GM21529 (cell line): ENCODE data around the gene KCNT1.

Source experiments
- ATAC-seq: cut with Tn5 transposase; IDR thresholded peaks from one replicate; pipeline ENCODE4 v1.9.1; 2021; ENCODE audit not compliant: unreplicated experiment

KCNT1 gene

DNA sequence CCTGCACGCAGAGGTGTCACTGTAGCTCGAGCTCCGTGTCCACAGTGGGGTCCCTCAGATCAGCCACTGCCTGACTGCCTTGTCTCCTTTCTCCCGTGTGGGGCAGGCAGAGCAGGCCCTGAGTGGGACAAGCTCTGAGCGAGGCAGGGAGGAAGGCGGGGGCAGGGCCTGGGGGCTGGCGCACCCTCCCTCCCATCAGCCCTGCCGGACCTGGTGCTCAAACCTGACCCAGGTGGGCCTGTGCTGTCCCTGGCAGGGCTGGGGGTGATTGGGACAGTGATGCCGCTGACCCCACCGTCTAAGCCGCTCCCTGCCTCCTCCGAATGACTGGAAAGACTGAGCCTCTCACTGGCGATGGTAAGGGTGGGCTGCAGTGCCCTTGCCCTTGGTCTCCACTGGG lies 60.9 kb downstream of the KCNT1 start:
- no peak for ATAC-seq

- no peak for ATAC-seq
Measured at GRCh38 chr9:135763716-135764446, 61.9 kb downstream of the KCNT1 start.

- ATAC-seq, result no peak
Measured at GRCh38 chr9:135764731-135765130, 62.7 kb downstream of the KCNT1 start.

- no peak for ATAC-seq
Measured at GRCh38 chr9:135765416-135765815, 63.4 kb downstream of the KCNT1 start.

GRCh38 chr9:135766251-135766650 lies 64.3 kb downstream of the KCNT1 start:
- ATAC-seq, result no peak

DNA sequence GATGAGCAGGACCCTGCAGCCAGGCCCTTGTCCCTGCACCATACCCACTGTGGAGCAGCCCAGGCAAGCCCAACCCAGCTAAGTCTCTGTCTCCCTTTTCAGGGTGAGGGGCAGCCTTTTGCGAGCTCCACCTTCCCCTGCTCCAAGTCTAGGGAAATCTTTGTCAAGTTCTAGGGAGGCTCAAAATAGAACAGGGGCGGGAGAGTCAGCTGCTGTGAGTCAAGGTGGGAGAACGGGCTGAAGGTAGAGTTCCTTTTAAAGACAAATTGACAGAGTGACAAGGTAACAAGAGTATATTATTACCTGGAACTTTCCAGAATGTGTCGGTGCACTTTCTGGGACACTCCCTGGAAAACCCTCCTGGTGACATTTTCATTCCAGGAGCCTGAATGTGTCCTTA lies 64.7 kb downstream of the KCNT1 start:
- no peak for ATAC-seq

GRCh38 chr9:135768516-135769218 lies 66.7 kb downstream of the KCNT1 start:
- no peak for ATAC-seq

DNA sequence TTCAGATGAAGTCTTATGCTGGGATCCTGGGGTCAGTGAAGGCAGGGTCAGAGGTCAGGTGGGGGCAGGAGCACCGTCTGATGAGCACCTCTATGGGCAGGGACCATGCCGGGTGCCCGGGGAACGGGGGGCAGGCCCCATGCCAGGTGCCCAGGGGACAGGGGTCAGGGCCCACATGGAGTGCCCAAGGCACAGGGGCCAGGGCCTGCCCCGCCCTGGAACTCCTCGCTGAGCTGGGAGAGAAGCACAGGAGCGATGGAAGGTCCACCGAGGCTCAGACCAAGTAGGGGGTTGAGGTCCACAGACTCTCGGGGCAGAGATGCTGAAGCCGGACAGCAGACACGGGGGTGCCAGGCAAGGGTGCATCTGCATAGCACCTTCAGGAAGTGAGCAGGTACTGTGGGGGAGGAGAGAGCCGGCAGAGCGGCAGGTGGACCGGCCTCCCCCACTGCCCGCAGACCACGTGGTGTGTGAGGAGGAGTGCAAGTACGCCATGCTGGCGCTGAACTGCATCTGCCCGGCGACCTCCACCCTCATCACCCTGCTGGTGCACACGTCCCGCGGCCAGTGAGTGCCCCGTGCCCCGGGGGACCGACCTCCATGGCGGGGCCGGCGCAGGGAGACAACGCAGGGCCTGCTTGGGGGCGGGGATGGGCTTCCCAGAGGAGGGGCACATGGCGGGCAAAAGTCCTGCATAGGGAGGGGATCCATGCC lies 67.7 kb downstream of the KCNT1 start:
- ATAC-seq, result no peak

DNA sequence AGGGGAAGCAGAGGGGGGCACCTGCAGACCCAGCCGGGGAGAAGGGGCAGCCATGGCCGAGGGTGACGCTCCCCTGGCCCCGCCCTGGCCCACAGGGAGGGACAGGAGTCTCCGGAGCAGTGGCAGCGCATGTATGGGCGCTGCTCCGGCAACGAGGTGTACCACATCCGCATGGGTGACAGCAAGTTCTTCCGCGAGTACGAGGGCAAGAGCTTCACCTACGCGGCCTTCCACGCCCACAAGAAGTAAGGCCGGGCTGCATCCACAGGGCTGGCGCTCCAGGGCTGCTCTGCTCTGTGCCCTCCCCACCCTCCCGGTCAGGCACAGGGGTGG lies 68.2 kb downstream of the KCNT1 start:
- ATAC-seq, result no peak

DNA sequence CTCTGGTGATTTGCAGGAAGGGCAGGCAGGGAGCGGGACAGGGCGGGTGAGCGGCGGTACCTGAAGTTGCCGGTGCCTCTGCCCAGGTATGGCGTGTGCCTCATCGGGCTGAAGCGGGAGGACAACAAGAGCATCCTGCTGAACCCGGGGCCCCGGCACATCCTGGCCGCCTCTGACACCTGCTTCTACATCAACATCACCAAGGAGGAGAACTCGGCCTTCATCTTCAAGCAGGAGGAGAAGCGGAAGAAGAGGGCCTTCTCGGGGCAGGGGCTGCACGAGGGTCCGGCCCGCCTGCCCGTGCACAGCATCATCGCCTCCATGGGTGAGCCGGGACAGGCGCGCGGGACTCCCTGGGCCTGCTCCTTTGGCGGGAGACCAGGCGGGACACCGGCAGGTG lies 68.8 kb downstream of the KCNT1 start:
- no peak for ATAC-seq

DNA sequence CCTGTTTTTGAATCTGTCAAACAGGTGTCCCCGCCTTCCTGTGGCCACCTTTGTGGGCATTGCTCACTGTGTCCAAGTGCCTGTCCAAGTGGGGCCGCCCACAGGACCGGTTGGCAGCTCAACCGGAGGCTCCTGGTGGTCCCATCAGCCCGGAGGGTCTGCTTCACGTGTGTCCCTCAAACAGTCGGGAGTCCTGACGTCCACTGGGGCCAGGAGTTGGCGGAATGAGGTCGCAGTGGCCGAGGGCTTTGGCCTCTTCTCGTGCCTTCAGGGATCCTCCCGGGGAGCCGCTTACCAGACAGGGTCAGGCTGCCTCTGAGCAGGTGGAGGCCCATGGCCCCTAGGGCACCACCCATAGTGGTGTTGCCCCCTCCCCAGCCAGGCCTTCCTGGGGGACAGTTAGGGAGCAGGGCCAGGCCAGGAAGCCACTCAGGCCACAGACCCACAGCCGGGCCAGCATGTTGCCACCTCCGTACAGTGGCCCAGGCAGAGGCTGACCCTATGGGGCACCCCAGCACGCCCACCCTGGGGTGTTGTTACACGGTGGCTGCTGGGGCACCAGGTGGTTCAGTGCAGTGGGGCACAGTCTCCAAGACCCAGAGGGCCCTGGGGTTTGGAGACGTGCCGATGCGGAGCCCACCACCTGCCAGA lies 69.5 kb downstream of the KCNT1 start:
- ATAC-seq, result no peak

GRCh38 chr9:135772056-135772646 lies 70.2 kb downstream of the KCNT1 start:
- ATAC-seq, result no peak

DNA sequence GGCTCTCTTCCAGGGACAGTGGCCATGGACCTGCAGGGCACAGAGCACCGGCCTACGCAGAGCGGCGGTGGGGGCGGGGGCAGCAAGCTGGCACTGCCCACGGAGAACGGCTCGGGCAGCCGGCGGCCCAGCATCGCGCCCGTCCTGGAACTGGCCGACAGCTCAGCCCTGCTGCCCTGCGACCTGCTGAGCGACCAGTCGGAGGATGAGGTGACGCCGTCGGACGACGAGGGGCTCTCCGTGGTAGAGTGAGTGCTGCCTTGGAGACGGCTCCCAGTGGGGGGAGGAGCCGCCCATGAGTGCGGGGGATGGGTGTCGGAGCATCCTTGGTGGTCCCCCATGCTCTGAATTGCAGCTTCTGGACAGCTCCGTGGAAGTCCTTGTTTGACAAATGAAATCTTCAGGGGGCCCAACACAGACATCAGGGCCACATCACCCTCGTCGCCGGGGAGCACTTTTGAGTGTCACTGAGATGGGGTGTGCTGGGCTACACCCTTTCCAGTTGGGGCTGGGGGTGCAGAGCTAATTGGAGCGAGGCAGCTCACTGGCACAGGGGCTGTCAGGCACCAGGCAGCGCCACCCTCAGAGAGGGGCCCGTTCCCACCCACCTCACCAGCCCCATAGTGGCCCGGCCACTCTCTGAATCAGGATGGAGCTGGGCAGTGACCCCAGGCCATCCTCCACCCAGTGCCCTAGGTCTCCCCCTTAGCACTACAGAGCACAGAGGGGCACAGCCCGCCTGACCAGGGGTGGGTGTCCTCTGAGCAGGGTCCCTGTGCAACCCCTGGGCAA lies 70.9 kb downstream of the KCNT1 start:
- ATAC-seq, result no peak

DNA sequence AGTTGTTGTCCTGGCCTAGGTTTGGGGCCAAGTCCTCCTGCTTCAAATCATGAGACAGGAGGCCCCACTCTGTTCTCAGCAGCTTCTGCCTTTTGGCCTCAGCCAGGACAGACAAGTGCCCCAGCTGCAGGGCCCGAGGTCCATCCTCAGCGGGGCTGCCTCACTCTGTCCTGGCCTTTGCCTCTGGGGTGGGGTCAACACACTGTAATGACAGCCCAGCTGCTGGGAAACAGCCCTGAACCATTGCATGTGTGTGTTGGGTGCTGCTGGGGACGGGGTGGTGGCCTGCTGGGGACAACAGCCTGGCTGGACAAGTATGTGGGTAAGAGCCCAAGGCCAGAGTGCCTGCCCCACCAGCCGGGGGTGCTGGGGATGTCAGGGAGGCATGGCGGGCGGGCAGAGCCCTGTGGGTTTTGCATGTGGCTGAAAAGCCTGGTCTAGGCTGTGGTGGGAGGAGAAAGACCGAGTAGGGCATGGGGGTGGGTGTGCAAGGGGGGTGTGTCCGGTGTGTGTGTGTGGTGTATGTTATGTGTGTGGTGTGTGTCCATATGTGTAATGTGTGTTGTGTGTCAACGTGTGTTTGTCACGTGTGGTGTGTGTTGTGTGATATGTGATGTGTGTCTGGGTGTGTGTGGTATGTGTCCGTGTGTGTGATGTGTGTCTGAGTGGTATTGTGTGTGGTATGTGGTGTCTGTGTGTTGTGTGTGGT lies 71.7 kb downstream of the KCNT1 start:
- no peak for ATAC-seq

- ATAC-seq, result no peak
Measured at GRCh38 chr9:135774239-135774747, 72.3 kb downstream of the KCNT1 start.

GRCh38 chr9:135774794-135775525 lies 73.0 kb downstream of the KCNT1 start:
- no peak for ATAC-seq

- no peak for ATAC-seq
Measured at GRCh38 chr9:135775911-135776310, 73.9 kb downstream of the KCNT1 start.

DNA sequence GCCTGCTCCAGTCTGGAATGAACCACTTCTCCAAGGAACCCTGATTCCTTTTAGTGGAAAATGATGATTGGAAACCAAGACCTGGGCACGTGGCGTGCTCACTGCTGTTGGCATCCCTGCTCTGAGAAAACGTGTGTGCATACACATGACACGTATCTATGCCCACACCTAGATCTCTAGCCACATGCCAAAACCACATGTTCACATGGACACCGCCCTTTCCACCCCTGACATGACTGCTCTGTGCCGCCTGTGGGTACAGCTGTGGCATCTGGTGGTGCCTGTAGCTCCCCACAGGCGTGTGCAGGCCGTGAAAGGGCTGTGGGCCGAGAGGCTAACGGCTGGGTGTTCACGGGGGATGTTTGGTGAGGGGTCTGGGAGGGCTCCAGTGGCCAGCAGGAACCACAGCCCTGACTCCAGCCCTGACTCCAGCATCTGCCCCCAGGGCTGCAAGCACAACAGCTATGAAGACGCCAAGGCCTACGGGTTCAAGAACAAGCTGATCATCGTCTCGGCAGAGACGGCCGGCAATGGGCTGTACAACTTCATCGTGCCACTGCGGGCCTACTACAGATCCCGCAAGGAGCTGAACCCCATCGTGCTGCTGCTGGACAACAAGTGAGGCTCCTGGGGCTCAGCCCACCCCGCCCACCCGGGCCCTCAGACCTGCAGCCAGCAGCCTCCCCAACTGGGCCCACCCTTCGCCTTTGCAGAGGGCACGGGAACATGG lies 75.1 kb downstream of the KCNT1 start:
- no peak for ATAC-seq
